Fibroblast of lung (primary cell): ENCODE measurements around the gene FADS6.
A peak's percentile ranks its signal among the peaks of the same experiment; 100 is the strongest.

ENCODE experiments used
- CTCF ChIP-seq, 2 donors: IDR thresholded peaks in 1 of 2; conservative IDR thresholded peaks in 1 of 2; 1 replicate in 1 of 2; 2 replicates in 1 of 2; pipeline ENCODE4 v1.5.1; 2011 to 2012; ENCODE audit warnings: low read length in 2 of 2, control low read depth in 1 of 2, inconsistent platforms in 1 of 2, low read depth in 1 of 2, mild to moderate bottlenecking in 1 of 2
- EZH2 ChIP-seq: IDR thresholded peaks from 2 replicates; pipeline ENCODE4 v1.5.1; 2012; ENCODE audit warnings: low read length, control low read depth, mild to moderate bottlenecking; ENCODE audit errors: missing control alignments

DNA sequence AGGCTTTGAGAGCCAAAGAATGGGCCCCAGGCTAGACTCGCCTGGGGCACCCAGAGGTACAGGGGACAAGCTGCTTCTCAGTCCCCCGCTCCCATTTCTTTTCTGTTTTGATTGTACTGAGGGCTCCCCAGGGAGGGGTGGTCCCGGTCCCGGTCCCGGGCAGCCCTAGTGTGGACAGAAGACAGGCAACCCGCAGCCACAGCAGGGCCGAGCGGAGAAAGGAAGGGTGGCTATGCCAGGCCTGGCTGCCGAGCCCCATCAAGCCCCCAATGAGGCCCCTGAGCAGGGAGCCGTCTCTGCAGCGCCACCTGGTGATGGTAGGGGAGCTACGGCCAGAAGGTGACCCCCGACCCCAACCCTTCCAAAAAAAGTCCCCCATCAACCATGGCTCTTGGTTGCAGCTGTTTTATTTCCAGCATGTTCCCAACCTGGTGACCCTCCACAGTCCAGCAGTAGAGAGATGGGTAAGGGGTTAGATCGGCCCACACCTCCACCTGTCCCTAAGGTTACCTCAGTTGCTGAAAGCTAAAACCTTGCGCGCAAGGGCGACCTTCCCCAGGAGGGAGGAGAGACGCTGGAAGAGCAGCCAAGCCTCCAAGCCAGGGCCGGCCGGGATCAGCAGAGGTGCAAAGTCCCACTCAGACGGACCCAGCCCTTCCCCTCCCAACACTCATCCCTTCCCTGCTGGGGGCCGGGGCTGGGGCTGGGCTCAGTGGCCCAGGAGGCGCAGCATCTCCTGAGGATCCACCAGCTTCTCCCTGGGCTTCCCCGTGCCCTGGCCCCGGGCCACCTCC, 31.1 kb downstream of the FADS6 start:
- peak; percentile 50 to 64 for TF ChIP-seq CTCF (conservative IDR thresholded peaks at IDR 0.05 in 1 of 2, IDR thresholded peaks at IDR 0.05 in 1 of 2; ENCODE audit: low read depth in 1 of 2, low read length in 2 of 2)
- peak; percentile 76 for TF ChIP-seq EZH2
